Fibroblast of lung (primary cell): Measurements from ENCODE around the gene DUXB. TPM values are rescaled to one million over a fixed set of nuclear protein-coding genes. Genes with fewer than 3 reads are reported as not detected.

Experiments
- DNase-seq, 2 donors: peaks; one replicate each; pipeline versions ENCODE4 v3.0.0 to v3.0.0-alpha.2; 2010; ENCODE audit warnings: low read depth in 2 of 2
- H2AFZ ChIP-seq: 2 replicates; pipeline ENCODE4 v1.5.1; 2012; ENCODE audit warnings: low read length, control low read depth, inconsistent platforms
- H3K27ac ChIP-seq: 2 replicates; pipeline ENCODE4 v1.5.1; 2011; ENCODE audit warnings: low read length, control low read depth; ENCODE audit not compliant: insufficient read depth
- H3K27me3 ChIP-seq: 2 replicates; pipeline ENCODE4 v1.5.1; 2011; ENCODE audit warnings: mild to moderate bottlenecking, low read length; ENCODE audit not compliant: control insufficient read depth, insufficient read depth
- H3K36me3 ChIP-seq: 2 replicates; pipeline ENCODE4 v1.5.1; 2011; ENCODE audit warnings: low read length; ENCODE audit not compliant: control insufficient read depth, insufficient read depth
- H3K4me1 ChIP-seq: 2 replicates; pipeline ENCODE4 v1.5.1; 2011; ENCODE audit warnings: low read length; ENCODE audit not compliant: control insufficient read depth, insufficient read depth; ENCODE audit errors: extremely low read depth
- H3K4me2 ChIP-seq: 2 replicates; pipeline ENCODE4 v1.5.1; 2011; ENCODE audit warnings: low read length, control low read depth; ENCODE audit not compliant: insufficient read depth; ENCODE audit errors: extremely low read depth
- H3K4me3 ChIP-seq, 4 experiments: fragments of 200-600 bp in 1 of 4; sonication (generic) in 1 of 4; replicated peaks in 1 of 4; 2 replicates each; pipeline ENCODE4 v1.5.1; 2011 to 2016; ENCODE audit warnings: low read length in 4 of 4, low read depth in 3 of 4, mild to moderate bottlenecking in 3 of 4, control low read depth in 2 of 4, inconsistent platforms in 1 of 4, mixed read lengths in 1 of 4; ENCODE audit not compliant: insufficient read depth in 1 of 4; ENCODE audit errors: control extremely low read depth in 1 of 4
- H3K79me2 ChIP-seq: 2 replicates; pipeline ENCODE4 v1.5.1; 2012; ENCODE audit warnings: mild to moderate bottlenecking, low read length, inconsistent platforms; ENCODE audit not compliant: control insufficient read depth, insufficient read depth
- H3K9ac ChIP-seq: 2 replicates; pipeline ENCODE4 v1.5.1; 2011; ENCODE audit warnings: mild to moderate bottlenecking, low read length, control low read depth; ENCODE audit not compliant: insufficient read depth
- H3K9me3 ChIP-seq: 2 replicates; pipeline ENCODE4 v1.5.1; 2012; ENCODE audit warnings: low read depth, low read length; ENCODE audit not compliant: control insufficient read depth, insufficient read depth
- H4K20me1 ChIP-seq: 2 replicates; pipeline ENCODE4 v1.5.1; 2011; ENCODE audit warnings: low read length; ENCODE audit not compliant: control insufficient read depth, insufficient read depth; ENCODE audit errors: extremely low read depth
- CTCF ChIP-seq, 2 donors: IDR thresholded peaks in 1 of 2; conservative IDR thresholded peaks in 1 of 2; 1 replicate in 1 of 2; 2 replicates in 1 of 2; pipeline ENCODE4 v1.5.1; 2011 to 2012; ENCODE audit warnings: low read length in 2 of 2, control low read depth in 1 of 2, inconsistent platforms in 1 of 2, low read depth in 1 of 2, mild to moderate bottlenecking in 1 of 2
- EZH2 ChIP-seq: IDR thresholded peaks from 2 replicates; pipeline ENCODE4 v1.5.1; 2012; ENCODE audit warnings: low read length, control low read depth, mild to moderate bottlenecking; ENCODE audit errors: missing control alignments
- polyA plus RNA-seq, 2 donors: library from polyadenylated mRNA; depleted of rRNA in 1 of 2; stranded (reverse) in 1 of 2; unstranded in 1 of 2; fragments of >200 nt; gene quantifications; 2 replicates each; pipeline ENCODE4 v1.2.1, GENCODE V29; 2011 to 2012; ENCODE audit warnings: missing spikeins in 1 of 2
- total RNA-seq: library from RNA; depleted of rRNA; stranded (reverse); fragments of >200 nt; gene quantifications from 2 replicates; pipeline ENCODE4 v1.2.1, GENCODE V29; 2014

Gene DUXB
- total and polyA plus RNA-seq, 2 donors (not counting 1 experiment from before 2014, with no cell fraction given): not detected

- no peaks in the 10 kb centered on the region for H3K27me3 ChIP-seq
- H3K9me3 ChIP-seq: no peaks in the 10 kb centered on the region
- no peak overlapping the region for H3K4me2 ChIP-seq
- H3K79me2 ChIP-seq: no peaks in the 10 kb centered on the region
- no peak for DNase-seq
- no peak overlapping the region for H2AFZ ChIP-seq
- H3K9ac ChIP-seq: no peak overlapping the region
- TF ChIP-seq CTCF (conservative IDR thresholded peaks at IDR 0.05 in 1 of 2, IDR thresholded peaks at IDR 0.05 in 1 of 2; ENCODE audit: low read depth in 1 of 2, low read length in 2 of 2): no peak
- no peak for TF ChIP-seq EZH2
- no peaks in the 10 kb centered on the region for H3K36me3 ChIP-seq
- no peaks in the 10 kb centered on the region for H4K20me1 ChIP-seq
- no peaks in the 10 kb centered on the region for H3K4me1 ChIP-seq
- H3K27ac ChIP-seq: no peak overlapping the region
- H3K4me3 ChIP-seq: no peak overlapping the region
Observed at GRCh38 chr16:75710344-75710743, 9.1 kb upstream of the DUXB start.

- H3K4me2 ChIP-seq: no peak overlapping the region
- H3K36me3 ChIP-seq: no peaks in the 10 kb centered on the region
- no peak overlapping the region for H2AFZ ChIP-seq
- H3K9ac ChIP-seq: no peak overlapping the region
- DNase-seq: peak; percentile 5 to 52
- no peaks in the 10 kb centered on the region for H3K4me1 ChIP-seq
- no peak overlapping the region for H3K27ac ChIP-seq
- no peaks in the 10 kb centered on the region for H3K27me3 ChIP-seq
- H3K9me3 ChIP-seq: no peaks in the 10 kb centered on the region
- H3K79me2 ChIP-seq: no peaks in the 10 kb centered on the region
- H4K20me1 ChIP-seq: no peaks in the 10 kb centered on the region
- H3K4me3 ChIP-seq: no peak overlapping the region
- TF ChIP-seq CTCF (conservative IDR thresholded peaks at IDR 0.05 in 1 of 2, IDR thresholded peaks at IDR 0.05 in 1 of 2; ENCODE audit: low read depth in 1 of 2, low read length in 2 of 2) (no peak), EZH2 (no peak)
Observed at GRCh38 chr16:75703306-75703705, 2.0 kb upstream of the DUXB start.

- Histone ChIP-seq H3K27ac (no peak overlapping the region), H3K79me2 (no peaks in the 10 kb centered on the region), H3K4me3 (no peak overlapping the region), H3K9ac (no peak overlapping the region), H3K36me3 (no peaks in the 10 kb centered on the region), H3K4me2 (no peak overlapping the region), H3K4me1 (no peaks in the 10 kb centered on the region), H2AFZ (no peak overlapping the region), H3K9me3 (no peaks in the 10 kb centered on the region), H3K27me3 (no peaks in the 10 kb centered on the region), H4K20me1 (no peaks in the 10 kb centered on the region)
- TF ChIP-seq EZH2 (no peak), CTCF (conservative IDR thresholded peaks at IDR 0.05 in 1 of 2, IDR thresholded peaks at IDR 0.05 in 1 of 2; ENCODE audit: low read depth in 1 of 2, low read length in 2 of 2) (no peak)
- no peak for DNase-seq
Observed at GRCh38 chr16:75702242-75702641, 981 bp upstream of the DUXB start.
